Heart right ventricle (tissue), 16 donors: ENCODE measurements around the gene IP6K1. TPM values are rescaled to one million over a fixed set of nuclear protein-coding genes. Genes with fewer than 3 reads are reported as not detected.
"Not testable (repeated sequence)": the region's sequence is repeated elsewhere in the genome, so short reads cannot be mapped to it uniquely, and the experiment has no call there.

ENCODE experiments used
- ATAC-seq, 8 donors: fragments of 200-7000 bp; cut with Tn5 transposase; one replicate each; pipeline ENCODE4 v1.9.1; 2020; ENCODE audit warnings: mild to moderate bottlenecking in 8 of 8, moderate library complexity in 8 of 8, moderate number of reproducible peaks in 1 of 8
- DNase-seq, 2 donors: peaks; one replicate each; pipeline ENCODE4 v3.0.0-alpha.2; 2020
- H3K27ac ChIP-seq, 10 donors: fragments of 200-600 bp; sonication (generic) in 2 of 10; one replicate each; pipeline versions ENCODE4 v1.5.0 to v1.8.0; 2020 to 2022; ENCODE audit warnings: mild to moderate bottlenecking in 3 of 10
- H3K27me3 ChIP-seq, 7 donors: fragments of 200-600 bp; one replicate each; pipeline ENCODE4 v1.8.0; 2021 to 2022; ENCODE audit warnings: mild to moderate bottlenecking in 2 of 7
- H3K36me3 ChIP-seq, 9 donors: fragments of 200-600 bp; sonication (generic) in 1 of 9; one replicate each; pipeline versions ENCODE4 v1.5.0 to v1.8.0; 2020 to 2022; ENCODE audit warnings: mild to moderate bottlenecking in 2 of 9
- H3K4me1 ChIP-seq, 9 donors: fragments of 200-600 bp; sonication (generic) in 1 of 9; one replicate each; pipeline versions ENCODE4 v1.5.0 to v1.8.0; 2020 to 2022; ENCODE audit warnings: mild to moderate bottlenecking in 4 of 9
- H3K4me3 ChIP-seq, 10 donors: fragments of 200-600 bp; sonication (generic) in 2 of 10; one replicate each; pipeline versions ENCODE4 v1.5.0 to v1.8.0; 2020 to 2022; ENCODE audit warnings: mild to moderate bottlenecking in 7 of 10, moderate library complexity in 2 of 10
- H3K9me3 ChIP-seq, 11 donors: fragments of 200-600 bp in 10 of 11; sonication (generic) in 2 of 11; one replicate each; pipeline versions ENCODE4 v1.5.0 to v1.8.0; 2013 to 2022; ENCODE audit warnings: mild to moderate bottlenecking in 2 of 11, control low read depth in 1 of 11, moderate library complexity in 1 of 11
- WGBS, 2 donors: extraction: QIAGEN DNeasy Blood & Tissue Kit; methylation state at CpG; one replicate each; pipeline ENCODE4 v1.1.7; 2013; ENCODE audit warnings: inconsistent platforms in 1 of 2; 5-methylcytosine and 5-hydroxymethylcytosine counted together
- intact Hi-C, 10 donors: fragments of 100-400 bp; cut with DNase I; formaldehyde crosslinking; loops; one replicate each; pipeline versions ENCODE4 v1.11.1 to v1.14.2; 2022
- polyA plus RNA-seq, 2 donors: library from polyadenylated mRNA; stranded (reverse); fragments of 200-250 nt; gene quantifications; one replicate each; pipeline ENCODE4 v1.2.3, GENCODE V29; 2013
- total RNA-seq, 10 donors: library from RNA; stranded (reverse); fragmentation: NEBNext Ultra II Directional in 3 of 10; extraction: Animal tissue kit (Norgen Biotek cat#: 25700) in 3 of 10; gene quantifications; one replicate each; pipeline versions ENCODE4 v1.2.1 to v1.2.4, GENCODE V29; 2021 to 2023
- TF ChIP-seq, protein P1 (sequence below), 9 donors: fragments of 200-600 bp; sonication (generic) in 2 of 9; IDR thresholded peaks; one replicate each; pipeline versions ENCODE4 v1.5.0 to v1.8.0; 2021 to 2022; ENCODE audit warnings: antibody characterized with exemption in 9 of 9, mild to moderate bottlenecking in 5 of 9, moderate library complexity in 1 of 9
- donor health status: Arrhythmogenic right ventricular cardiomyopathy.
- donor health status: ischemic (EF 13 %, LVEDD 7.1; RV severe dilation, severe dysfunction).
- donor health status: healthy with polysubstance abuse.
- donor health status: DM: no; HTN: yes; CAD: no.
- donor health status: DM: no; HTN: no; CAD: no.
- donor health status: ischemic (EF 25% LVEDD 6.9; RV normal size, moderate dysfunction).
- donor health status: ischemic (EF 25% LVEDD 5.7; RV mildly dilated, moderate dysfunction).
- donor health status: healthy.
- donor health status: DM: yes; HTN: yes; CAD: no.
- donor health status: Ischemic cardiomyopathy.
- donor health status: ischemic (EF 35%, LVEDD 5.7; RV mildly dilated, moderate dysfunction).
- donor health status: nonischemic (EF 11% LVEDD 7.7; RV severe dilation, severe dysfunction).
- donor health status: DM: yes; HTN: yes; CAD: no.
- donor health status: PGD.
- donor health status: ischemic (EF 29% LVEDD 5.4; RV normal size, mild dysfunction).
- donor health status: nonischemic (EF 23%, LVEDD 6.1; RV moderate dilation, normal function).

Gene IP6K1
- total and polyA plus RNA-seq, 12 donors = 9.0 to 24.4 (median 16.5) TPM

DNA sequence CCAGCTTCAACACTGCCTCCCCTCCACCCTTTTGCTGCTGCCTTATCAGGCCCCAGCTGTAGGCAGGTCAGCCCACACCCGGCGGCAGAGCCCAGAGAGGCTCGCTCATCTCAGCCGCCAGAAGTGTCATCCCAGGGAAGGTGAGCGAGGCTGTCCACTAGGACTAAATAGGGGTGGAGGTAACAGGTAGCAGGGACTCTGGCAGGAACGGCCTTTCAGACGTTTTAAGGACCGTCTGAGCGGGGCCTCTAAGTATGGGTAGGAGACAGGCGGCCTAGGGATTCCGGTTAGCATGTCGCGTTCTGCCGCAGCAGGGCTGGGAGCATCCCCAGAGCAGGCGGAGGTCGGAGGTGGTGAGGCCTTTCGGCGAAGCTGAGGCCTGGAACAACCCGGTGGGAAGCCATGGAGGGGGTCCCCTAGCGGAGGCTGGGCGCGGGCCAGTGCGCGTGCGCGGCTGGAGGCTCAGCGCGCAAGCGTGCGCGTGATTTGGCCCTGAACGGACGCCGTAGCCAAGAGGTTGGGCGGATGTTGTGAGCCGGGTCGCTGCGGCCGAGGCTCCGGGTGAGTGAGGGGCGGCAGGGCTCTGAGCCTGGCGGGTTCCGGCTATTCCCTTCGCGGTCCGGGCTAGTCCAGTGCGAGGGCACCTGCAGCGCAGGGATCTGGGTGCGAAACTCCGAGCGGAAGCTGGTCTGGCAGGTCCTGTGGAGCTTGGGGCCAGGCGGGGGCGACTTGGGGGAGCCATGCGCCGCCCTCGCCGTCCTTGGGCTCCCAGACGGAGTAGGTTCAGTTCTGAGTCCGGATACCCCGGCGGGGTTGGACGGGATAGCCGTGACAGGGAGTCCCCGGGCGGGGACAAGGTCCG lies 97.1 kb downstream of the IP6K1 start, which contains the start of the genes MST1 and RNF123:
Gene MST1, minus strand, starts transcription at position 429 of the 862 bp plus-strand sequence. CDS start 783 bp downstream, outside the sequence.
Gene RNF123, plus strand, starts transcription at position 512 of the 862 bp plus-strand sequence. CDS start 1,609 bp downstream, outside the sequence.
- Histone ChIP-seq H3K27ac (peak within 1 kb of the TSS; percentile 11 to 92 (median 87)), H3K4me1 (peaks cover 4 to 48% (median 32%) of the 10 kb centered on the region in 9 donors), H3K27me3 (peaks cover 0 to 14% (median 0%) of the 10 kb centered on the region in 7 donors), H3K4me3 (peak within 1 kb of the TSS; percentile 63 to 100 (median 97)), H3K9me3 (no peaks in the 10 kb centered on the region), H3K36me3 (peaks cover 0 to 9% (median 0%) of the 10 kb centered on the region in 9 donors)
- WGBS, 2 donors = 3% methylated on average over 63 to 64 of the region's 66 CpGs
- DNase-seq (peak; percentile 93 to 94), ATAC-seq (peak; percentile 76 to 92 (median 88))
- TF ChIP-seq, protein P1, sequence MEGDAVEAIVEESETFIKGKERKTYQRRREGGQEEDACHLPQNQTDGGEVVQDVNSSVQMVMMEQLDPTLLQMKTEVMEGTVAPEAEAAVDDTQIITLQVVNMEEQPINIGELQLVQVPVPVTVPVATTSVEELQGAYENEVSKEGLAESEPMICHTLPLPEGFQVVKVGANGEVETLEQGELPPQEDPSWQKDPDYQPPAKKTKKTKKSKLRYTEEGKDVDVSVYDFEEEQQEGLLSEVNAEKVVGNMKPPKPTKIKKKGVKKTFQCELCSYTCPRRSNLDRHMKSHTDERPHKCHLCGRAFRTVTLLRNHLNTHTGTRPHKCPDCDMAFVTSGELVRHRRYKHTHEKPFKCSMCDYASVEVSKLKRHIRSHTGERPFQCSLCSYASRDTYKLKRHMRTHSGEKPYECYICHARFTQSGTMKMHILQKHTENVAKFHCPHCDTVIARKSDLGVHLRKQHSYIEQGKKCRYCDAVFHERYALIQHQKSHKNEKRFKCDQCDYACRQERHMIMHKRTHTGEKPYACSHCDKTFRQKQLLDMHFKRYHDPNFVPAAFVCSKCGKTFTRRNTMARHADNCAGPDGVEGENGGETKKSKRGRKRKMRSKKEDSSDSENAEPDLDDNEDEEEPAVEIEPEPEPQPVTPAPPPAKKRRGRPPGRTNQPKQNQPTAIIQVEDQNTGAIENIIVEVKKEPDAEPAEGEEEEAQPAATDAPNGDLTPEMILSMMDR (IDR thresholded peaks at IDR 0.05) = peak in 7 of 9 donors; percentile 24 to 62 (median 49)
- intact Hi-C loops = no loop called here

DNA sequence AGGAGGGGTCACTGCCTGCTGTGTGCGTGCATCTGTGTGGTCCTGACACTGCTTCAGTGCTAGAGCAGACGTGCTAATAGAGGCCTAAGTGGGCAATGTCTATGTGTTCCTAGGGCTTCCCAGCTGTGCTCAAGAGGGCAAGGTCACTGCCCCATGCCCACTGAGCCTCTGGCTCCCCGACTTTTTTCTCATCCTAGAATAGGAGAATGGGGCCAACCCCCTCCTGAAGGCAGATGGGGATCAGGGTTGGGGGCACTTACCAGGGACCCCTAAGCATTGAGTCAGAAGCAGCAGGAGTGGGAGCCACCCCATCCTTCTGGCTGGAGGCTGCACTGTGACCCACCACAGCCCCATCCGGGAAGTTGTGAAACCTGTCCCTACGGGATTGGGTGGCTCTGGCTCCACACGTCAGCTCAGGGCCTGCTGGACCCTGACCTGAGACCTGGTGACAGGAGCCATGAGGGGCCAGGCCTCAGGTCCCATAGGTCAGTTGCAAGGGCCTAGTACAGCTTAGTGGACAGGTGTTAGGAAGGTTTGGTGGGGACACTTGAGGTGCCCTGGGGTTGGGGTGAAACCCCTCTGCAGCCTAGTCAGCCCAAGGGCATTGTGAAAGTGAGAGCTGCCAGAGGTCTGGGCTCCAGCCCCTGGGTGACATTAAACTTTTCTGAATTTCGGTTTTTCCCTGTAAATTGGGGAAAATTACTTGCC lies 97.8 kb downstream of the IP6K1 start:
- 67 to 75% methylated on average over 7 of the region's 7 CpGs for WGBS, 2 donors
- DNase-seq, intact Hi-C loops, H3K9me3 ChIP-seq: not testable (repeated sequence)
- Histone ChIP-seq H3K27ac (peak overlapping the region in 9 of 10 donors; percentile 74 to 92 (median 87)), H3K4me3 (peak overlapping the region; percentile 63 to 100 (median 97)), H3K4me1 (peaks cover 4 to 48% (median 32%) of the 10 kb centered on the region in 9 donors), H3K36me3 (peaks cover 0 to 15% (median 4%) of the 10 kb centered on the region in 9 donors), H3K27me3 (peaks cover 0 to 14% (median 0%) of the 10 kb centered on the region in 7 donors)
- peak in 4 of 8 donors; percentile 1 to 4 (median 2) for ATAC-seq

DNA sequence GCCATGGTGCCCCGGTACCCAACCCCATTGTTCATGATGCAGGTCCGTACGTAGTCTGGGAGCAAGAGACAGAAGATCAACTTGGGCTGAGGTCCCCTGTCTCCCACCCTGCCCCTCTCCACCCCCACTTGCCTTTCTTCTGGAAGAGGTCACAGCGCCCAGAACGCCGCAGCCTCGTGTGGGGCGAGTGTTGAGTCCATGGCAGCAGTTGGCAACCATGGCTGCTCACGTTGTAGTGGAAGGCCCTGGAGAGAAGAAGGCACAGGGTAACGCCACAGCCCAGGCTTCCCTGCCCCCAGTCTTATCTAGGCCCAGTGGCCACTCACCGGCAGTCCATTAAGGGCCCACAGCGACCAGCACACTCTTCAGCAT lies 98.9 kb downstream of the IP6K1 start:
- H3K4me3 ChIP-seq = peak overlapping the region in 1 of 10 donors; percentile 27

DNA sequence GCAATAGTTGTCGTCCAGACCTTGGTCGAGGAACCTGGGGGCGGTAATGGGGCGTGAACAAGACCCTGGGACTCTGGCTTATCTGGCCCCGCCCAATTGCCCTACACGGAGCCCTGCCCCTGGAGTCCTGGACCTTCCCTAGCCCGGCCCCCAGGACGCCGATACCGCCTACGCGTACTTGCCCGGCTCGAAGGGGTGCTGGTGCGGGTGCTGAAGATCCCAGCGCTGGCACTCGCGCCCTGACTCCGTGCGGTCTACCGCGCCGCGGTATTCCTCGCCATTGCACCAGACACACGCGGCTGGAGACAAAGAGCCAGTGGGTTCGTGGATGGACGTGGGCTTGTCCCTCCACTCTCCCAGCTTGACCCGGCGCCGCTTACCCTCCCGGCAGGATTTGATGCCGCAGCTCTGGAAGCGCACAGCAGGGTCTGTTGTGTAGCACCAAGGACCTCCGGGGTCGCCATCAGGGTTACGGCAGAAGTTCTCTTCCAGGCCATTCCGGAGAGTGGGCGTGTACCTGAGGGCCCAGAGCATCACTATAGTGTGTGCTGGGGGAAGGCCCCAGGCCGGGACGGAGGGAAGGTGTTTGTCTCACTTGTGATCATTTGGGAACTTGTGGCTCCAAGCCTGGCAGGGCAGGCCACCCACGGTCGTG lies 99.4 kb downstream of the IP6K1 start:
- WGBS, 2 donors = 8 to 13% methylated on average over 44 of the region's 44 CpGs
- Histone ChIP-seq H3K36me3 (peaks cover 0 to 30% (median 20%) of the 10 kb centered on the region in 9 donors), H3K4me1 (peaks cover 4 to 46% (median 32%) of the 10 kb centered on the region in 9 donors), H3K27me3 (peaks cover 0 to 14% (median 0%) of the 10 kb centered on the region in 7 donors), H3K4me3 (peak overlapping the region; percentile 3 to 43 (median 30))
- H3K9me3 ChIP-seq, H3K27ac ChIP-seq, intact Hi-C loops: not testable (repeated sequence)
- DNase-seq = peak; percentile 40 to 47
- ATAC-seq = peak; percentile 10 to 54 (median 36)

More for the DNA sequence above, 98.9 kb downstream of the IP6K1 start:
- H3K9me3 ChIP-seq, intact Hi-C loops, H3K27ac ChIP-seq, ATAC-seq, DNase-seq: not testable (repeated sequence)
- Histone ChIP-seq H3K36me3 (peaks cover 0 to 25% (median 15%) of the 10 kb centered on the region in 9 donors), H3K27me3 (peaks cover 0 to 14% (median 0%) of the 10 kb centered on the region in 7 donors), H3K4me1 (peaks cover 4 to 48% (median 32%) of the 10 kb centered on the region in 9 donors)
- WGBS, 2 donors = 84 to 90% methylated on average over 12 of the region's 12 CpGs

DNA sequence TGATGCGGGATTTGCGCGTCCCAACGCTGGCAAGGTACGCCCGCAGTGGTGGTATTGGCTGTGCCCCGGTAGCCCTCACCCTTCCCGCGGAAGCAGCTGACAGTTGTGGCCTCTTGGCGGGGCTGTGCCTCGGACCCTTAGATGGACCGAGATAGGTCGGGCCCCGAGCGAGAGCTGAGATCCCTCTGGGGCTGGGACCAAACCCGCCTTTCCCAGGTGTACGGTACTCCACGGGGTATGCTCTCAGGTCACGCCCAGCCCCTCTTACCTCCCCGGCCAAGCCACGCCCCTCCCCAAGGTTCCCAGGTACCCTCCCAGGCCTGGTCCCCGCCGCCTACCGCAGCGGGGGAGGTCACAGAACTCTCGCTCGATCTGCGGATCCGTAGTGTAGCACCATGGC lies 100.0 kb downstream of the IP6K1 start:
- peaks cover 0 to 14% (median 0%) of the 10 kb centered on the region in 7 donors for H3K27me3 ChIP-seq
- peak in 1 of 2 donors; percentile 33 for DNase-seq
- peak overlapping the region in 9 of 10 donors; percentile 3 to 43 (median 32) for H3K4me3 ChIP-seq
- peak in 5 of 8 donors; percentile 1 to 6 (median 3) for ATAC-seq
- H3K27ac ChIP-seq, H3K9me3 ChIP-seq, intact Hi-C loops: not testable (repeated sequence)
- peaks cover 0 to 36% (median 20%) of the 10 kb centered on the region in 9 donors for H3K36me3 ChIP-seq
- H3K4me1 ChIP-seq = peaks cover 4 to 40% (median 31%) of the 10 kb centered on the region in 9 donors
- 3 to 4% methylated on average over 21 to 25 of the region's 29 CpGs for WGBS, 2 donors

DNA sequence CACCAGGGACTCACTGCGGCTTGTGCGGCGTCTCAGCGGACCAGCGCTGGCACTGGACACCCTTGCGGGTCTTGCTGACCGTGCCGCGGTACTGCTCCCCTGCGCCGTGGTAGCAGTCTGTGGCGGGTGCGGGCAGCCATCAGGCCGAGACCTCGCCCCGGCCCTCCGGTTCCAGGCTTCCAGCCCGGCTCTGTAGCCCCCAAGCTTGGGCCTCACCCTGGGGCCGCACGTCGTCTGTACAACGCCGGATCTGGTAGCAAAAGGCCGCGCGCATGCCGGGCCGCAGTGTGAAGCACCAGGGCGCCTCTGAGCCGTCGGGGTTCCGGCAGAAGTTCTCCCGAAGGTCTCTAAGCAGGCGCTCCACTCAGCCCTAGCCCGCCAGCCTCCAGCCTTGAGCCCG lies 100.5 kb downstream of the IP6K1 start:
- H3K36me3 ChIP-seq = peaks cover 0 to 41% (median 25%) of the 10 kb centered on the region in 9 donors
- ATAC-seq, H3K27ac ChIP-seq, H3K9me3 ChIP-seq, intact Hi-C loops, H3K4me3 ChIP-seq, DNase-seq: not testable (repeated sequence)
- WGBS, 2 donors = 28 to 30% methylated on average over 30 to 35 of the region's 36 CpGs
- peaks cover 0 to 14% (median 0%) of the 10 kb centered on the region in 7 donors for H3K27me3 ChIP-seq
- H3K4me1 ChIP-seq = peaks cover 4 to 35% (median 26%) of the 10 kb centered on the region in 9 donors

DNA sequence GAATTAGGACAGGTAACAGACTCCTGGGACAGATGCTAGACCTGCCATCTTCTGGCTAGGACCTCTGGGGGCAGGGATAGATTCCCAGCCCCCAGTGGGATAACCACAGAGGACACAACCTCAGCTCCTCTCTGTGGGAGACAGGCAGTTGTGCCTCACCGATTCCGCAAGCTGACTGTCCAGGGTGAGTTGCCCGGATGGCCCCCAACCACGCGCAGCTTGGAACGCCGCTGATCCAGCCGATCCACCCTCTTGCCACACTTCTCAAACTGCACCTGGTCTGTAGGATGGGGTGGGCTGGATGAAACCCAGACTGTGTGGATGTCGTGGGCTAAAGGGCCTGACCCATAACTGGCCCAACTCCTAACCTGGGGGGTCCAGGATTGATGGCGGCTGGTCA lies 101.2 kb downstream of the IP6K1 start:
- H3K4me3 ChIP-seq, ATAC-seq, H3K27ac ChIP-seq, DNase-seq, intact Hi-C loops, H3K9me3 ChIP-seq: not testable (repeated sequence)
- Histone ChIP-seq H3K27me3 (peaks cover 0 to 14% (median 0%) of the 10 kb centered on the region in 7 donors), H3K36me3 (peaks cover 0 to 48% (median 32%) of the 10 kb centered on the region in 9 donors), H3K4me1 (peaks cover 4 to 28% (median 18%) of the 10 kb centered on the region in 9 donors)
- 94 to 98% methylated on average over 10 of the region's 10 CpGs for WGBS, 2 donors

DNA sequence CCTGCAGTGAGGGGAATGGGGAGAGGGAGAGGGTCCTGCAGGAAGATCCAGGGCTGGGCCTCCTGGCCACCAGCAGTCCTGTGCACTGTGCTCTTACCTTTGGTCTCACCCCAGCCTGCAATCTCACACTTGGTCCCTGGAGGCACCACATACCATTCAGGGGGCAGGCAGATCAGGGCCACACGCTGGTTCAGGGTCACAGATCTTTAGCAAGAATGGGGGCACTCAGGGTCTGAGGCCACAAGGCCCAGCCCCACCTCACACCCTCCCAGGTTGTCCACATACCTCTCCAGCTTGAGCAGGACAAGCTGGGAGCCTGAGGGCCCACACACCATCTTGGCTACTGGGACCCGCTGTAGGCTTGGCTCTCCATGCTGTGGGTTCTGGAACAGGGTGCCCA lies 101.9 kb downstream of the IP6K1 start:
- H3K9me3 ChIP-seq, H3K4me3 ChIP-seq, H3K27ac ChIP-seq, ATAC-seq, DNase-seq, intact Hi-C loops: not testable (repeated sequence)
- H3K27me3 ChIP-seq = peaks cover 0 to 14% (median 0%) of the 10 kb centered on the region in 7 donors
- WGBS, 2 donors = 94 to 95% methylated on average over 2 of the region's 2 CpGs
- H3K4me1 ChIP-seq = peaks cover 4 to 25% (median 15%) of the 10 kb centered on the region in 9 donors
- peaks cover 0 to 55% (median 39%) of the 10 kb centered on the region in 9 donors for H3K36me3 ChIP-seq
